ENCODE measurements around the gene SERPIND1. TPM values are rescaled to one million over a fixed set of nuclear protein-coding genes. Genes with fewer than 3 reads are reported as not detected.

Gene SERPIND1
- total RNA-seq, 4 donors from 2014 or later: not detected

DNA sequence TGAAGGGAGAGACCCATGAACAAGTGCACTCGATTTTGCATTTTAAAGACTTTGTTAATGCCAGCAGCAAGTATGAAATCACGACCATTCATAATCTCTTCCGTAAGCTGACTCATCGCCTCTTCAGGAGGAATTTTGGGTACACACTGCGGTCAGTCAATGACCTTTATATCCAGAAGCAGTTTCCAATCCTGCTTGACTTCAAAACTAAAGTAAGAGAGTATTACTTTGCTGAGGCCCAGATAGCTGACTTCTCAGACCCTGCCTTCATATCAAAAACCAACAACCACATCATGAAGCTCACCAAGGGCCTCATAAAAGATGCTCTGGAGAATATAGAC, 5.9 kb downstream of the SERPIND1 start:
- H3K9me3 ChIP-seq: no peaks in the 10 kb centered on the region
- peaks cover 0 to 19% (median 0%) of the 10 kb centered on the region in 3 donors for H3K36me3 ChIP-seq
- H3K4me3 ChIP-seq: no peak overlapping the region

GRCh38 chr22:20781272-20781990, 7.5 kb downstream of the SERPIND1 start:
- Histone ChIP-seq H3K4me3 (no peak overlapping the region), H3K27me3 (no peaks in the 10 kb centered on the region), H3K27ac (no peak overlapping the region), H3K36me3 (peaks cover 0 to 17% (median 0%) of the 10 kb centered on the region in 3 donors), H3K4me1 (peaks cover 0 to 5% (median 2%) of the 10 kb centered on the region in 4 donors), H3K9me3 (no peaks in the 10 kb centered on the region)
- no peak for TF ChIP-seq POLR2A (IDR thresholded peaks at IDR 0.05)
- TF ChIP-seq, protein P1, sequence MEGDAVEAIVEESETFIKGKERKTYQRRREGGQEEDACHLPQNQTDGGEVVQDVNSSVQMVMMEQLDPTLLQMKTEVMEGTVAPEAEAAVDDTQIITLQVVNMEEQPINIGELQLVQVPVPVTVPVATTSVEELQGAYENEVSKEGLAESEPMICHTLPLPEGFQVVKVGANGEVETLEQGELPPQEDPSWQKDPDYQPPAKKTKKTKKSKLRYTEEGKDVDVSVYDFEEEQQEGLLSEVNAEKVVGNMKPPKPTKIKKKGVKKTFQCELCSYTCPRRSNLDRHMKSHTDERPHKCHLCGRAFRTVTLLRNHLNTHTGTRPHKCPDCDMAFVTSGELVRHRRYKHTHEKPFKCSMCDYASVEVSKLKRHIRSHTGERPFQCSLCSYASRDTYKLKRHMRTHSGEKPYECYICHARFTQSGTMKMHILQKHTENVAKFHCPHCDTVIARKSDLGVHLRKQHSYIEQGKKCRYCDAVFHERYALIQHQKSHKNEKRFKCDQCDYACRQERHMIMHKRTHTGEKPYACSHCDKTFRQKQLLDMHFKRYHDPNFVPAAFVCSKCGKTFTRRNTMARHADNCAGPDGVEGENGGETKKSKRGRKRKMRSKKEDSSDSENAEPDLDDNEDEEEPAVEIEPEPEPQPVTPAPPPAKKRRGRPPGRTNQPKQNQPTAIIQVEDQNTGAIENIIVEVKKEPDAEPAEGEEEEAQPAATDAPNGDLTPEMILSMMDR (IDR thresholded peaks at IDR 0.05): no peak
- no peak for DNase-seq

More for the DNA sequence above, 5.9 kb downstream of the SERPIND1 start:
- Histone ChIP-seq H3K27ac (no peak overlapping the region), H3K27me3 (no peaks in the 10 kb centered on the region), H3K4me1 (peaks cover 0 to 5% (median 2%) of the 10 kb centered on the region in 4 donors)
- DNase-seq: no peak
- TF ChIP-seq POLR2A (IDR thresholded peaks at IDR 0.05): no peak
- TF ChIP-seq, protein P1 (IDR thresholded peaks at IDR 0.05): no peak

DNA sequence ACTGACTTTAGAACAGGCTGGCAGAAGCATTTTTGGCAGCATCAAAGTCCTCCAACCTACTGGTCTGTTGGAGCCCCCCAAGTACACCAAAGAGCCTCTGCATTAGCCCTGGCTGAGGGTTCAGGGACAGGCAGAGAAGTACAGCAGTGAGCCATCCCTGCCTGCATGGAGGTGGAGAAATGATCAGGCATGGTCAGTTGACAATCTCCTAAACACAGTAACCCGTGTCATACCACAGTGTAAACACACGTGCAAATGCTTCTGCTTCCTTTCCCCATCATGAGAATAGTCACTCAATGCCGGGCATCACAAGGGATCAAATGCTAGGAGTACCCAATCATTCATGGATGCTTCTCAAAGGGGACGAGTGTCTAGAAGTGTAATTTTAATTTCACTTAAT, 8.2 kb downstream of the SERPIND1 start:
- TF ChIP-seq, protein P1 (IDR thresholded peaks at IDR 0.05): no peak
- TF ChIP-seq POLR2A (IDR thresholded peaks at IDR 0.05): no peak
- Histone ChIP-seq H3K9me3 (no peaks in the 10 kb centered on the region), H3K36me3 (peaks cover 0 to 22% (median 0%) of the 10 kb centered on the region in 3 donors), H3K27me3 (no peaks in the 10 kb centered on the region), H3K4me1 (peaks cover 0 to 5% (median 2%) of the 10 kb centered on the region in 4 donors), H3K27ac (no peak overlapping the region), H3K4me3 (no peak overlapping the region)
- no peak for DNase-seq

DNA sequence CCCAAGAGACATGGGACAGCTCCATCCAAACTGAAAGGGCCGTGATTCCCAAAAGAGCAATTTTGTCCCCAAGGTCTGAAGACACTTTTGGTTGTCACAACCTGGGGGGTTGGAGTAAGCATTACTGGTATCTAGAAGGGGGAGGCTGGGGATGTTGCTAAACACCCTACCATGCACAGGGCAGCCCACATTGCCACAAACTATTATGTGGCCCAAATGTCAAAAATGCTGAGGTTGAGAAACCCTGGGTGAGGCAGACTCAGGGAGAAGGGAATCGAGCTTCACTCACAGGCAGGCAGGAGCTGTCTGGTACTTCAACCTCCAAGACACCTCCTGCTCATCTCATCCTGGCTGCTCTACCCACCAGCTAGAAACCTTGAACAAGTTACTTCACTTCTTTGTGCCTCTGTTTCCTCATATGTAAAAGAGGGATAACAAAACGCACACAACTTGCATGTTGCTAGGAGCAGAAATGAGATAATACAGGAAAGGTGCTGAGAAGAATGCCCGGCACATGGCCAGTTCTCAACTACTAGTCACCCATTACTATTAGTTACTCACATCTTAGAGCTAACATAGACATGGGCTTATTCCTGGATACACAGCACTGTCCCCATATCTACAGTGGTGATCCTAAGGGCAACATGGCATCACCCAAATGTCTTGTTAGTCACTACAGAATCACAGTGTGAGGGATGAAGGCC, 8.8 kb downstream of the SERPIND1 start:
- TF ChIP-seq, protein P1 (IDR thresholded peaks at IDR 0.05): no peak
- TF ChIP-seq POLR2A (IDR thresholded peaks at IDR 0.05): no peak
- Histone ChIP-seq H3K4me3 (no peak overlapping the region), H3K4me1 (peaks cover 0 to 5% (median 2%) of the 10 kb centered on the region in 4 donors), H3K27ac (no peak overlapping the region), H3K27me3 (no peaks in the 10 kb centered on the region), H3K36me3 (peaks cover 0 to 29% (median 0%) of the 10 kb centered on the region in 3 donors), H3K9me3 (no peaks in the 10 kb centered on the region)
- DNase-seq: no peak

GRCh38 chr22:20783300-20783673, 9.4 kb downstream of the SERPIND1 start:
- Histone ChIP-seq H3K27me3 (no peaks in the 10 kb centered on the region), H3K4me3 (no peak overlapping the region), H3K36me3 (peaks cover 0 to 34% (median 0%) of the 10 kb centered on the region in 3 donors), H3K4me1 (peaks cover 0 to 4% (median under 1%) of the 10 kb centered on the region in 4 donors), H3K9me3 (no peaks in the 10 kb centered on the region), H3K27ac (no peak overlapping the region)
- TF ChIP-seq, protein P1 (IDR thresholded peaks at IDR 0.05): no peak
- DNase-seq: no peak

Data from Peyer's patch (tissue), 4 donors.